Measurements from ENCODE around the gene KIF16B. TPM values are rescaled to one million over a fixed set of nuclear protein-coding genes. Genes with fewer than 3 reads are reported as not detected.

KIF16B gene
- total and polyA plus RNA-seq, 9 of the 15 experiments (the other 6 are each of a cell fraction or from before 2014, with no cell fraction given): 1.00 to 10.6 (median 8.5) TPM

DNA sequence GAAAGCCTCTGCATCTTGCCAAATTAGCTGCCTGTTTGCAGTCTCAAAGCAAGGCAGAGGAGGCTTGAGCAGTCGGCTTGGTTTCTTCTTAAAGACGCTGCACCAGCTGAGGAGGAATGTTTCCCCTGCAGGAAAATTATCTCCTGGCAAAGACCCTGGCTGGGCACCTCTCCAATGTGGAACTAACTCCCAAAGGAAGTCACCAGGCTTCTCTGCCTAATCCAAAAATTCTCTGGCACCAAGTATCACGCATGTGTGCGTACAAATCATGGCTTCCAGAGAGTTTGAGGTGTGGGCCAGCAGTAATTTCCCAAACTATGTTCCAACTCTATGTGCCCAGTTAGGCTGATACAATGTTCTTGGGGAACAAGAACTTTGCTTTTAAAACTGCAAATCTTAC lies 176.2 kb downstream of the KIF16B start (continued):
- TF ChIP-seq, protein P1, sequence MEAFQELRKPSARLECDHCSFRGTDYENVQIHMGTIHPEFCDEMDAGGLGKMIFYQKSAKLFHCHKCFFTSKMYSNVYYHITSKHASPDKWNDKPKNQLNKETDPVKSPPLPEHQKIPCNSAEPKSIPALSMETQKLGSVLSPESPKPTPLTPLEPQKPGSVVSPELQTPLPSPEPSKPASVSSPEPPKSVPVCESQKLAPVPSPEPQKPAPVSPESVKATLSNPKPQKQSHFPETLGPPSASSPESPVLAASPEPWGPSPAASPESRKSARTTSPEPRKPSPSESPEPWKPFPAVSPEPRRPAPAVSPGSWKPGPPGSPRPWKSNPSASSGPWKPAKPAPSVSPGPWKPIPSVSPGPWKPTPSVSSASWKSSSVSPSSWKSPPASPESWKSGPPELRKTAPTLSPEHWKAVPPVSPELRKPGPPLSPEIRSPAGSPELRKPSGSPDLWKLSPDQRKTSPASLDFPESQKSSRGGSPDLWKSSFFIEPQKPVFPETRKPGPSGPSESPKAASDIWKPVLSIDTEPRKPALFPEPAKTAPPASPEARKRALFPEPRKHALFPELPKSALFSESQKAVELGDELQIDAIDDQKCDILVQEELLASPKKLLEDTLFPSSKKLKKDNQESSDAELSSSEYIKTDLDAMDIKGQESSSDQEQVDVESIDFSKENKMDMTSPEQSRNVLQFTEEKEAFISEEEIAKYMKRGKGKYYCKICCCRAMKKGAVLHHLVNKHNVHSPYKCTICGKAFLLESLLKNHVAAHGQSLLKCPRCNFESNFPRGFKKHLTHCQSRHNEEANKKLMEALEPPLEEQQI (IDR thresholded peaks at IDR 0.05): no peak

- no TSS peak for BruUV-seq (replicated peaks)
- H3K27ac ChIP-seq (ENCODE audit: extremely low read depth, low read depth, low read length): no peak overlapping the region
- H3K27me3 ChIP-seq (ENCODE audit: control insufficient read depth in 2 of 2, insufficient read depth in 2 of 2, low read length in 2 of 2): no peaks in the 10 kb centered on the region
- H3K9me3 ChIP-seq (replicated peaks; ENCODE audit: control insufficient read depth, insufficient read depth, low read depth, low read length): no peaks in the 10 kb centered on the region
- WGBS (ENCODE audit: insufficient coverage, low coverage, missing lambda C conversion rate): 53% methylated on average over 1 of the region's 1 CpG
- no peaks in the 10 kb centered on the region for H3K9me1 ChIP-seq (ENCODE audit: control insufficient read depth, insufficient read depth, low read length)
- DNase-seq (ENCODE audit: extremely low read depth in 1 of 4, low spot score in 3 of 4) (no peak), FAIRE-seq (no peak), ATAC-seq (no peak)
- H3K9ac ChIP-seq (ENCODE audit: insufficient read depth in 1 of 2, low read depth in 2 of 2, low read length in 2 of 2): no peak overlapping the region
- H3K4me1 ChIP-seq (replicated peaks in 1 of 2; ENCODE audit: control insufficient read depth in 2 of 2, insufficient read depth in 2 of 2, low read length in 2 of 2): no peaks in the 10 kb centered on the region; a peak in 1 of 5 replicates
- no peaks in the 10 kb centered on the region for H3K79me2 ChIP-seq (ENCODE audit: control insufficient read depth, insufficient read depth, low read length)
- intact Hi-C loops (cut with micrococcal nuclease): no loop called here
- POLR2A ChIA-PET: interaction anchor here (1.1 kb wide), 1 partner anchor 10 kb away, joined by 3 read pairs; no protein-coding TSS in a partner anchor
- no peak overlapping the region for H3K4me3 ChIP-seq
- CTCF ChIA-PET (ENCODE audit: low intra/inter-chr PET ratio): no interaction called here
- no peaks in the 10 kb centered on the region for H3K36me3 ChIP-seq (ENCODE audit: control insufficient read depth, insufficient read depth, low read length)
- no peaks in the 10 kb centered on the region for H4K20me1 ChIP-seq (replicated peaks; ENCODE audit: control insufficient read depth, insufficient read depth, low read length)
- H2AFZ ChIP-seq (ENCODE audit: low read depth, low read length): no peak overlapping the region
- no peak overlapping the region for H3K4me2 ChIP-seq (ENCODE audit: insufficient read depth, low read length)
- in situ Hi-C loops (cut with MboI): no loop called here
- TF ChIP-seq, protein P2, sequence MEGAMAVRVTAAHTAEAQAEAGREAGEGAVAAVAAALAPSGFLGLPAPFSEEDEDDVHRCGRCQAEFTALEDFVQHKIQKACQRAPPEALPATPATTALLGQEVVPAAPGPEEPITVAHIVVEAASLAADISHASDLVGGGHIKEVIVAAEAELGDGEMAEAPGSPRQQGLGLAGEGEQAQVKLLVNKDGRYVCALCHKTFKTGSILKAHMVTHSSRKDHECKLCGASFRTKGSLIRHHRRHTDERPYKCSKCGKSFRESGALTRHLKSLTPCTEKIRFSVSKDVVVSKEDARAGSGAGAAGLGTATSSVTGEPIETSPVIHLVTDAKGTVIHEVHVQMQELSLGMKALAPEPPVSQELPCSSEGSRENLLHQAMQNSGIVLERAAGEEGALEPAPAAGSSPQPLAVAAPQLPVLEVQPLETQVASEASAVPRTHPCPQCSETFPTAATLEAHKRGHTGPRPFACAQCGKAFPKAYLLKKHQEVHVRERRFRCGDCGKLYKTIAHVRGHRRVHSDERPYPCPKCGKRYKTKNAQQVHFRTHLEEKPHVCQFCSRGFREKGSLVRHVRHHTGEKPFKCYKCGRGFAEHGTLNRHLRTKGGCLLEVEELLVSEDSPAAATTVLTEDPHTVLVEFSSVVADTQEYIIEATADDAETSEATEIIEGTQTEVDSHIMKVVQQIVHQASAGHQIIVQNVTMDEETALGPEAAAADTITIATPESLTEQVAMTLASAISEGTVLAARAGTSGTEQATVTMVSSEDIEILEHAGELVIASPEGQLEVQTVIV (CRISPR knock-in tag; IDR thresholded peaks at IDR 0.05; ENCODE audit: borderline replicate concordance): no peak
- no peak for TF ChIP-seq PTBP1 (IDR thresholded peaks at IDR 0.05; ENCODE audit: low read depth, low read length)
- no peak for TF ChIP-seq RREB1 (CRISPR knock-in tag; IDR thresholded peaks at IDR 0.05)
- TF ChIP-seq CTCFL (IDR thresholded peaks at IDR 0.05; ENCODE audit: borderline replicate concordance, insufficient read depth, low read depth, low read length, poor library complexity, severe bottlenecking): no peak
- TF ChIP-seq ARNT (IDR thresholded peaks at IDR 0.05): no peak
- TF ChIP-seq ZNF444 (CRISPR knock-in tag; IDR thresholded peaks at IDR 0.05): no peak
- TF ChIP-seq KHSRP (IDR thresholded peaks at IDR 0.05): no peak
These were observed 177.9 kb downstream of the KIF16B start for GRCh38 chr20:16395366-16395765.
